HepG2 (cell line): Measurements from ENCODE around the gene RPS6KB2. TPM values are rescaled to one million over a fixed set of nuclear protein-coding genes. Genes with fewer than 3 reads are reported as not detected.

Source experiments
- ATAD3A ChIP-seq: sonication (generic); formaldehyde crosslinking; IDR thresholded peaks from 2 replicates; pipeline ENCODE4 v1.4.0; 2020; ENCODE audit warnings: missing genetic modification reagents
- CCAR2 ChIP-seq: fragments of 200-400 bp; formaldehyde crosslinking; optimal IDR thresholded peaks from 2 replicates; pipeline ENCODE3; 2018; ENCODE audit warnings: low read depth, mild to moderate bottlenecking, low read length, moderate library complexity
- FIP1L1 ChIP-seq: fragments of 200-400 bp; formaldehyde crosslinking; IDR thresholded peaks from 2 replicates; pipeline ENCODE4 v1.6.1; 2018; ENCODE audit warnings: low read depth, mild to moderate bottlenecking, low read length, moderate library complexity, borderline replicate concordance; ENCODE audit not compliant: insufficient read depth
- FOXA1 ChIP-seq, 2 experiments: fragments of 450-650 bp in 1 of 2; sonication (generic) in 1 of 2; formaldehyde crosslinking in 1 of 2; IDR thresholded peaks; 2 replicates each; pipeline versions ENCODE4 v1.4.0 to v1.6.1; 2016 to 2020; ENCODE audit warnings: missing genetic modification reagents in 1 of 2
- KLF9 ChIP-seq: IDR thresholded peaks from 2 replicates; pipeline ENCODE4 v1.6.1; 2016; ENCODE audit warnings: low read depth
- NR2C2 ChIP-seq: sonication (generic); formaldehyde crosslinking; IDR thresholded peaks from 2 replicates; pipeline ENCODE4 v1.4.0; 2020; ENCODE audit warnings: missing genetic modification reagents, mild to moderate bottlenecking, moderate library complexity, borderline replicate concordance
- PRDM15 ChIP-seq: sonication (generic); formaldehyde crosslinking; IDR thresholded peaks from 2 replicates; pipeline ENCODE4 v1.4.0; 2020; ENCODE audit warnings: missing genetic modification reagents
- ZKSCAN1 ChIP-seq: fragments of 150-350 bp; IDR thresholded peaks from 2 replicates; pipeline ENCODE4 v1.6.1; 2014; ENCODE audit warnings: low read length
- ZNF136 ChIP-seq: sonication (generic); formaldehyde crosslinking; IDR thresholded peaks from 2 replicates; pipeline ENCODE4 v1.8.1; 2022; ENCODE audit warnings: low read depth, mild to moderate bottlenecking, moderate library complexity, missing genetic modification reagents
- ZNF18 ChIP-seq: sonication (generic); formaldehyde crosslinking; IDR thresholded peaks from 2 replicates; pipeline ENCODE4 v1.8.0; 2022; ENCODE audit warnings: mild to moderate bottlenecking, missing genetic modification reagents; ENCODE audit not compliant: insufficient replicate concordance
- ZNF276 ChIP-seq: sonication (generic); formaldehyde crosslinking; IDR thresholded peaks from 2 replicates; pipeline ENCODE4 v1.4.0; 2020; ENCODE audit warnings: mild to moderate bottlenecking, low read depth, missing genetic modification reagents
- polyA plus RNA-seq, 8 experiments: library from polyadenylated mRNA; depleted of rRNA in 3 of 8; stranded (reverse) in 7 of 8; unstranded in 1 of 8; fragments of >200 nt; fragmentation: Illumina TruSeq in 4 of 8; extraction: Trizol in 4 of 8; gene quantifications; 2 replicates each; pipeline versions ENCODE4 v1.2.1 to v1.2.3, GENCODE V29; 2011 to 2016; ENCODE audit warnings: low read depth in 4 of 8, missing spikeins in 1 of 8, mixed read lengths in 1 of 8; ENCODE audit not compliant: insufficient read depth in 1 of 8
- total RNA-seq, 5 experiments: library from RNA; depleted of rRNA; stranded (reverse); fragments of >200 nt; fragmentation: Illumina TruSeq; extraction: Trizol; gene quantifications; 2 replicates each; pipeline ENCODE4 v1.2.3, GENCODE V29; 2016; ENCODE audit warnings: low read depth in 1 of 5
- TF ChIP-seq, protein P1 (sequence below): sonication (generic); formaldehyde crosslinking; IDR thresholded peaks from 2 replicates; pipeline ENCODE4 v1.8.1; 2023; ENCODE audit warnings: mild to moderate bottlenecking, missing genetic modification reagents
- TF ChIP-seq, protein P2 (sequence below): sonication (generic); formaldehyde crosslinking; IDR thresholded peaks from 2 replicates; pipeline ENCODE4 v1.4.0; 2020; ENCODE audit warnings: missing genetic modification reagents, borderline replicate concordance

RPS6KB2 gene
- total and polyA plus RNA-seq, 2 of the 13 experiments (the other 11 are each of a cell fraction or from before 2014, with no cell fraction given) = 52.9 to 54.8 TPM

GRCh38 chr11:67428052-67429001 lies at the start of gene RPS6KB2 (continued):
- 0 out of 2 replicates have a peak, but pooled peaks have one; percentile 38 for TF ChIP-seq PRDM15 (CRISPR knock-in tag)
- TF ChIP-seq, protein P1, sequence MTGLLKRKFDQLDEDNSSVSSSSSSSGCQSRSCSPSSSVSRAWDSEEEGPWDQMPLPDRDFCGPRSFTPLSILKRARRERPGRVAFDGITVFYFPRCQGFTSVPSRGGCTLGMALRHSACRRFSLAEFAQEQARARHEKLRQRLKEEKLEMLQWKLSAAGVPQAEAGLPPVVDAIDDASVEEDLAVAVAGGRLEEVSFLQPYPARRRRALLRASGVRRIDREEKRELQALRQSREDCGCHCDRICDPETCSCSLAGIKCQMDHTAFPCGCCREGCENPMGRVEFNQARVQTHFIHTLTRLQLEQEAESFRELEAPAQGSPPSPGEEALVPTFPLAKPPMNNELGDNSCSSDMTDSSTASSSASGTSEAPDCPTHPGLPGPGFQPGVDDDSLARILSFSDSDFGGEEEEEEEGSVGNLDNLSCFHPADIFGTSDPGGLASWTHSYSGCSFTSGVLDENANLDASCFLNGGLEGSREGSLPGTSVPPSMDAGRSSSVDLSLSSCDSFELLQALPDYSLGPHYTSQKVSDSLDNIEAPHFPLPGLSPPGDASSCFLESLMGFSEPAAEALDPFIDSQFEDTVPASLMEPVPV (CRISPR knock-in tag) = peak; percentile 75
- TF ChIP-seq FIP1L1 = no peak
- TF ChIP-seq NR2C2 = peak; percentile 80; the same call in 1 of the 2 replicates
- TF ChIP-seq, protein P2, sequence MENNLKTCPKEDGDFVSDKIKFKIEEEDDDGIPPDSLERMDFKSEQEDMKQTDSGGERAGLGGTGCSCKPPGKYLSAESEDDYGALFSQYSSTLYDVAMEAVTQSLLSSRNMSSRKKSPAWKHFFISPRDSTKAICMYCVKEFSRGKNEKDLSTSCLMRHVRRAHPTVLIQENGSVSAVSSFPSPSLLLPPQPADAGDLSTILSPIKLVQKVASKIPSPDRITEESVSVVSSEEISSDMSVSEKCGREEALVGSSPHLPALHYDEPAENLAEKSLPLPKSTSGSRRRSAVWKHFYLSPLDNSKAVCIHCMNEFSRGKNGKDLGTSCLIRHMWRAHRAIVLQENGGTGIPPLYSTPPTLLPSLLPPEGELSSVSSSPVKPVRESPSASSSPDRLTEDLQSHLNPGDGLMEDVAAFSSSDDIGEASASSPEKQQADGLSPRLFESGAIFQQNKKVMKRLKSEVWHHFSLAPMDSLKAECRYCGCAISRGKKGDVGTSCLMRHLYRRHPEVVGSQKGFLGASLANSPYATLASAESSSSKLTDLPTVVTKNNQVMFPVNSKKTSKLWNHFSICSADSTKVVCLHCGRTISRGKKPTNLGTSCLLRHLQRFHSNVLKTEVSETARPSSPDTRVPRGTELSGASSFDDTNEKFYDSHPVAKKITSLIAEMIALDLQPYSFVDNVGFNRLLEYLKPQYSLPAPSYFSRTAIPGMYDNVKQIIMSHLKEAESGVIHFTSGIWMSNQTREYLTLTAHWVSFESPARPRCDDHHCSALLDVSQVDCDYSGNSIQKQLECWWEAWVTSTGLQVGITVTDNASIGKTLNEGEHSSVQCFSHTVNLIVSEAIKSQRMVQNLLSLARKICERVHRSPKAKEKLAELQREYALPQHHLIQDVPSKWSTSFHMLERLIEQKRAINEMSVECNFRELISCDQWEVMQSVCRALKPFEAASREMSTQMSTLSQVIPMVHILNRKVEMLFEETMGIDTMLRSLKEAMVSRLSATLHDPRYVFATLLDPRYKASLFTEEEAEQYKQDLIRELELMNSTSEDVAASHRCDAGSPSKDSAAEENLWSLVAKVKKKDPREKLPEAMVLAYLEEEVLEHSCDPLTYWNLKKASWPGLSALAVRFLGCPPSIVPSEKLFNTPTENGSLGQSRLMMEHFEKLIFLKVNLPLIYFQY (CRISPR knock-in tag) = peak; percentile 83; the same call in 1 of the 2 replicates
- no peak for TF ChIP-seq FOXA1 (IDR thresholded peaks at IDR 0.05)
- TF ChIP-seq FOXA1 (CRISPR knock-in tag; IDR thresholded peaks at IDR 0.05) = no peak
- TF ChIP-seq ZNF136 (CRISPR knock-in tag) = no peak
- TF ChIP-seq CCAR2 = no peak
- TF ChIP-seq ZNF18 (CRISPR knock-in tag) = no peak
- peak; percentile 71; the same call in 1 of the 2 replicates for TF ChIP-seq KLF9 (CRISPR knock-in tag)
- TF ChIP-seq ATAD3A = no peak
- 0 out of 2 replicates have a peak, but pooled peaks have one; percentile 65 for TF ChIP-seq ZNF276
- no peak for TF ChIP-seq ZKSCAN1
